Measurements from ENCODE around the gene TIMM17A.
"Not testable (repeated sequence)": the region's sequence is repeated elsewhere in the genome, so short reads cannot be mapped to it uniquely, and the experiment has no call there.

The TIMM17A gene

DNA sequence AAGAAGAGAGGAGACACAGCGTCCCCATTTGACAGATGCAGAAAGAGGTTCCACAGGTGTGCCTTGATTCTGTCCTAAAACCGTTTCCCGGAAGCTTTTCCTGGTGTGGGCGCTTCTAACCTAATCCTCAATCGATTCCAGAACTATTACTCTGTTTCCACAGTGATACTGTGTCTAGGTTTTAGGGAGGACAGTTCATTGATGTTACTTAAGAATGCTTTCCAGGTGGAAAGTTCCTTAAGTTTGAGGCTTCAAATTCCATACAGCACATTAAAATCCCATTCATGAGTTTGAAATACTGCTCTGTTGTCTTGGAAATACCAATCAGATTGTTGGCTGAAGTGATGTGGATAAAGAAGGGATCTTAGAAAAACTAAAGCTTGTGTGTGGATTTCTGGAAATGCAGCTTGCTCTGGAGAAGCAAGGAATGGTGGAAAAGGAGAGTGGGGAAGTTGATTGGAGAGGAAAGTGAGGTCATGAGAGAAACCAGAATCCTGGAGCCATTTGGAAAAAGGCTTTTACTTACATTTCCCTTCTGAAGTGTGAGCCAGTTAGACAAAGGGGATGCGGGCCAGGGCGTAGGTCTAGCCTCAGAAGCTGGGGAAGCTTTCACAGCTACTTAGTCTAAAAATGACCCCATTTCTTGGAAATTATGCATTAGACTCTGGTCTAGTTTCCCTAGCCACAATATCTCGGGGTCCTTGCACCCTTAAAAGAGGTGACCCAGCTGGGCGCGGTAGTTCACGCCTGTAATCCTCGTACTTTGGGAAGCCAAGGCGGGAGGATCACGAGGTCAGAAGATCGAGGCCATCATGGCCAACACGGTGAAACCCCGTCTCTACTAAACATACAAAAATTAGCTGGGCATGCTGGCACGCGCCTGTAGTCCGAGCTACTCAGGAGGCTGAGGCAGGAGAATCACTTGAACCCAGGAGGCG is 61.8 kb downstream of the TIMM17A start:
- DNase-seq, result no peak

DNA sequence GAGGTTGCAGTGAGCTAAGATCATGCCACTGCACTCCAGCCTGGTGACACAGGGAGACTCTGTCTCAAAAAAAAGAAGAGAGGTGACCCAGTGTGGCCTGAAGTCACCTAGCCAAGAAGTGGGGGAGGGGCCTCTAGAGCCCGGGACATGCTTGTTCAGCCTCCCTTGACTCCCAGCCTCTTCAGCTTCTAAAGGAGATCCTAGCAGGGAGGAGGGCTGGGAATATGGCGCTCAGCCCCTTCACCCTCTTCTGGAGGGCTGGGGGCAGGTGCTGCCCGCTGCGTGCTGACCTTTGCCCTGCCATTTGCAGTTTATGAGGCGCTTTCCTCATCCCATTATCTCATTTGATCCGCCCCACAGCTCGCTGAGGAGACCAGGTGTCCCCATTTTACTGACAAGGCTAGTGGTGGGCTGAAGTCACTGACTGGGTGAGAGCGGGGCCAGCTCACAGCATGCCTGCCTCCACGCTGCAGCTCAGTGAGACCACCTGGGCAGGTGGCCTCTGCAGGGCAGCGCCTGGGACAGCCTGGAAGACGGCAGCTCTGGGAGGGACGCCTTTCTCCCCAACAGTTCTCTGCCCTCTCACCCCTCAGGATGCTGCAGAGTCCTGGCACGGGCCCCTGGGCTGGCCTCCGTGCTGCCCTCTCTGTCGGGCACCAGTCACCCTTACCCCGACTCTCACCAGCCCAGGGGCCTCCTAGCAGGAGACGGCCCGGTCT is 62.6 kb downstream of the TIMM17A start:
- no peak for DNase-seq

DNA sequence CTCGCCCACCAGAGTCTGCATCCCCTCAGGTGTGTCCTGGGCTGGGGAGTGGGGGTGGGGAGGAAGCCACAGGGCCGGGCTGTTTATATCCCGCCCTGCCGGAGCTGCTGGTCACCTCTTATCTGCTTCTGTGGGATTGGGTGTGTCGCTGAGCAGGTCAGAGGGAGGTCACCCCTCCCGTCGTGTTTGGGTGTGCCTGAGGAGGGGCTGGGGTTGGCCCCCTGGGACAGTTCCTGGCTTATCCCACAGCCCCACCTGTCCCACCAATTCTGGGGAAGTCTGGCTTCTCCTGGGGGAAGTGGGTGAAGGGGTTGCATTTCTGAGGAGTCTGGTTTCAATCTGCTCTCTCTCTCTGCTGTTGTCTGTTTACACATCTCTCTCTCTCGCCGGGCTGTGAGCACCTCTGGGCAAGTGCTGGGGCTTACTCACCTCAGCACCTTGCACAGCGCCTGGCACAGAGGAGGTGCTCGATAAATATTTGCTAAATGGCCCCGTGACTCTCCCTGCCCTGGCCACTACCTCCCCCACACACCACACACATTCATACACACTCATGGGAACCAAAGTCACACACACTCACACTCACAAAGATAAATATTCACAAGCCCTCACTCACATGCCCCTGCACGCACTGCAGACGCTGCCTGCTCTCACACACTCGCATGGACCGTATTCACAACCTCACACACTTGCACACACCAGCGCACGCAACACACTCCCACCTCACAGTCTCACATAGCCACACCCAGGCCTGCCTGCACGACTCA is 63.3 kb downstream of the TIMM17A start:
- no peak for DNase-seq

DNA sequence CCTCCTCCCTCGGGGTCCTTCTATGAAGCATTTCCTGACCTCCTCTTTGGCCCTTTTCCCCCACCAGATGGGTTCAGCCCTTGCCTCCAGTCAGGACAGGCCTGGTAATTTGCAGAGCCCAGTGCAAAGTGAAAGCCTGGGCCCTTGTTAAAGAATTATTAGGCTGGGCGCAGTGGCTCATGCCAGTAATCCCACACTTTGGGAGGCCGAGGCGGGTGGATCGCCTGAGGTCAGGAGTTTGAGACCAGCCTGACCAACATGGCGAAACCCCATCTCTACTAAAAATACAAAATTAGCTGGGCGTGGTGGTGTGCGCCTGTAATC is 63.9 kb downstream of the TIMM17A start:
- not testable (repeated sequence) for DNase-seq

All from stimulated activated naive CD4-positive, alpha-beta T cell treated with Interleukin-2 at 50 U/mL for 16 hours (primary cell).